GM19240 (cell line): ENCODE measurements around the gene ERFL.

Source experiments
- DNase-seq: peaks from one replicate; pipeline ENCODE4 v3.0.0; 2011; ENCODE audit warnings: low spot score; ENCODE audit not compliant: insufficient read length

Gene ERFL

DNA sequence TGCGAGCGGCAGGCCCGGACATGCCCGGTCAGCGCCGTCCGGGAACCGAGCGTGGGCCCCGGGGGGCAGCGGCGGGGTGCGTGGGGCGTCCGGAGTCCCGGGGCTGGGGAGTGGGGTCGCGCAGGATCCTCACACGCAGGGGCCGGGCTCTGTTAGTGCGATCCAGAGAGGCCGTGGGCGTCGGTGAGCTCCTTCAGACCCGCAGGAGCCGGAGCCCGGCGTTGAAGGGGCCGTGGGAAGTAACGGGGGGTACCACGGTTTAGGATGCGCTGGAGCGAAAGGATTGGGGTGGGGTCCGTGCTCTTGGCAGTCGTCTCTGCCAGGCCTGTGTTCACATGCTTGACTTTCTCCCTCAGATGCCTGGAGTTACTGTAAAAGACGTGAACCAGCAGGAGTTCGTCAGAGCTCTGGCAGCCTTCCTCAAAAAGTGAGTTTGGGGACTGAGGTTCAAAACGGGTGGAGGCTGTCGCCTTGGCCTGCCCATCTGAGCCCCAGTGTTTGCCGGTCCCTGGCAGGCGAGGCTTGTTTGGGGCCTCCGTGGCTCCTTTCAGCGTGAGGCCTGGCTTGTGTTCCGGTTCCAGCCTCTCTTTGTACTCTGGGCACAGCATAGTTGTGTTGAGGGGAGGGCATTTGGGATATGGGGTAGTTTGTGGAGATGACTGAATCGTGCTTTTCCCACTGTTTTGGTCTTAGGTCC is 67.7 kb downstream of the ERFL start:
- no peak for DNase-seq

DNA sequence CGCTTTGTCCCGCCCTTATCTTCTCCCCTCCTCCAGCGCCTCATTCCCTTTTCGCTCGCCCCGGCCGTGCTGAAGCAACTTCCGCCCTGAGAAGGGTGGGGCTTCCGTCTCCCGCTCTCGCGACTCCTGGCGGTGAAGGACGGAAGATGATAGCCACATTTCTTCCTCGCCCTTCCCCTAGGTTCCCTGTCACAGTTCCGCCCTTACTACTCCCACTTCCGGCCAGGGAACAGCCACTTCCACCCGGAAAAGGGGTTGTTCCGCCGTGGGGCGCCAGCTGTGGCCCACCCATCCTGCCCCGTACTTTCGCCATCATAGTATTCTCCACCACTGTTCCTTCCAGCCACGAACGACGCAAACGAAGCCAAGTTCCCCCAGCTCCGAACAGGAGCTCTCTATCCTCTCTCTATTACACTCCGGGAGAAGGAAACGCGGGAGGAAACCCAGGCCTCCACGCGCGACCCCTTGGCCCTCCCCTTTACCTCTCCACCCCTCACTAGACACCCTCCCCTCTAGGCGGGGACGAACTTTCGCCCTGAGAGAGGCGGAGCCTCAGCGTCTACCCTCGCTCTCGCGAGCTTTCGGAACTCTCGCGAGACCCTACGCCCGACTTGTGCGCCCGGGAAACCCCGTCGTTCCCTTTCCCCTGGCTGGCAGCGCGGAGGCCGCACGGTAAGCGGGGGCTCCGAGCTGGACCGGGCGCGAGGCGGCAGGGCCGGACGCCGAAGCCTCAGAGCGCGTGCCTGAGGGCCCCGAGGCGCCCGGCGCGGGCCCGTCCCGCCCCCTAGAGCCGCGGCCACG is 68.4 kb downstream of the ERFL start, which contains the start of gene RPS19:
Gene RPS19 (plus strand): TSS at position 638 of the 801 bp plus-strand sequence. CDS start 520 bp downstream, outside the sequence.
- DNase-seq: peak; percentile 86

DNA sequence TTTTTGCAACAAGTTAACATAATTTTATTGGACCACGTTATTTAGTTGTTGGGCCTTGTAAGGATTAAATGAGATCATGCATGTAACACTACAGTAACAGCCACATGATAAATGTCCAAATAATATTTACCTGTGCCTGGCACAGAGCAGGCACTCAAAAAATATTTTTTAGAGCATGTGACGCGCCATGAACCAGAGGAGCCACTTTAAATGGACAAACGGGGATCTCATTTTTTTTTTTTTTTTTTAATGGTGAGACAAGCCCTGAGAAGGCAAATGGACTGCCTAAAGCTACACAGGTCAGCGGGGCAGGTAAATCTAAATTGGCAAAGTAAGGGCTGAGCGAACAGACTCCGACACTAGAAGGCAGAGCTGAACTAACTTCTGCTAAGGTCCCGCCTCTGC is 69.0 kb downstream of the ERFL start:
- DNase-seq: no peak
